ENCODE results near the gene CIART. TPM values are rescaled to one million over a fixed set of nuclear protein-coding genes. Genes with fewer than 3 reads are reported as not detected.
A peak's percentile ranks its signal among the peaks of the same experiment; 100 is the strongest.

CIART gene
- total and polyA plus RNA-seq, 2 of the 8 experiments (the other 6 are each of a cell fraction or from before 2014, with no cell fraction given): 9.6 to 33.3 TPM

DNA sequence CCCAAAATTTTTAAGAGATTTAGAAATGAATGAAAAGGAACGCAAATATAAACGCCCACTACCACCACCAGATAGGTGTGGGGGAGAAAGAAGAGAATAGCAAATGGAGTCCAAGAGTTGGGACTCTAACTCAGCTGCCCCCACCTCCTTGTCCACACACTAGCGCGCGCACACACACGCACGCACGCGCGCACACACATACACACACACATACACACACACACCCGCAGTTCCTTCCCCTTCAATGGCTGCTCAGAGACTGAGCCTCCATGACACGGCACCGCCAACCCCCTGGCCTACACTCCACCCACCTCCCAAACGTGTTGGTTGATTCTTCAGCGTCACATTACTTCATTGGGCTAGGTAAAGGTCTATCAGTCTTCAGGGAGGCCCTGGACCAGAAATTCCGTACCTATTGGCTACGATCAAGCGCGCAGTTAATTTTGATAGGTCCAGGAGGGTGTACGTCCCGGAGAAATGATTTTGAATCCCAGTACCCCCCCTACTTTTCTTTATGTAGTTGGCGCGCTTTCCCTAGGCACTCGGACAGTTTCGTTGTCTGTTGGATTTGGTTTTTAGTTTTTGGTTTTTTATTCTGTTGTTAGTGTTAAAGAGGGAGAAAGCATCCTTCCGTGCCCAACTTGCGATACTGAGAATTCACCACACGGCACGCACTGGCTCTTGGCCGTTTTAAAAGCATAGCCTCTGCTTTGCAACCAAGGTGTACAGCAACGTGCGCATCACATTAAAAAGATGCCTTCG lies 46.3 kb upstream of the CIART start, which contains the start of gene ANP32E (continued):
- TF ChIP-seq KDM5A (IDR thresholded peaks at IDR 0.05; ENCODE audit: low read length): no peak
- TF ChIP-seq GABPA (IDR thresholded peaks at IDR 0.05; ENCODE audit: borderline replicate concordance, insufficient read depth, low read length): no peak
- TF ChIP-seq, protein P1, sequence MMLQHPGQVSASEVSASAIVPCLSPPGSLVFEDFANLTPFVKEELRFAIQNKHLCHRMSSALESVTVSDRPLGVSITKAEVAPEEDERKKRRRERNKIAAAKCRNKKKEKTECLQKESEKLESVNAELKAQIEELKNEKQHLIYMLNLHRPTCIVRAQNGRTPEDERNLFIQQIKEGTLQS (IDR thresholded peaks at IDR 0.05; ENCODE audit: insufficient read depth, low read depth, low read length): no peak
- TF ChIP-seq KDM4A (IDR thresholded peaks at IDR 0.05; ENCODE audit: low read depth, low read length, severe bottlenecking): peak; percentile 13
- TF ChIP-seq, protein P2, sequence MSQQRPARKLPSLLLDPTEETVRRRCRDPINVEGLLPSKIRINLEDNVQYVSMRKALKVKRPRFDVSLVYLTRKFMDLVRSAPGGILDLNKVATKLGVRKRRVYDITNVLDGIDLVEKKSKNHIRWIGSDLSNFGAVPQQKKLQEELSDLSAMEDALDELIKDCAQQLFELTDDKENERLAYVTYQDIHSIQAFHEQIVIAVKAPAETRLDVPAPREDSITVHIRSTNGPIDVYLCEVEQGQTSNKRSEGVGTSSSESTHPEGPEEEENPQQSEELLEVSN (IDR thresholded peaks at IDR 0.05): peak; percentile 32; the same call in 1 of the 2 replicates
- TF ChIP-seq PHF8 (conservative IDR thresholded peaks at IDR 0.05; ENCODE audit: low read depth, low read length): peak; percentile 65
- no peak for TF ChIP-seq POU5F1 (IDR thresholded peaks at IDR 0.05; ENCODE audit: low read depth, low read length)
- TF ChIP-seq BRCA1 (IDR thresholded peaks at IDR 0.05; ENCODE audit: low read depth, low read length): no peak; the same call in 1 of the 2 replicates
- TF ChIP-seq CBX5 (IDR thresholded peaks at IDR 0.05; ENCODE audit: low read depth, low read length): no peak
- TF ChIP-seq JUN (IDR thresholded peaks at IDR 0.05; ENCODE audit: low read depth, low read length): no peak
- TF ChIP-seq EP300 (IDR thresholded peaks at IDR 0.05; ENCODE audit: borderline replicate concordance in 1 of 2, low read depth in 2 of 2, low read length in 2 of 2): no peak
- TF ChIP-seq JUND (IDR thresholded peaks at IDR 0.05; ENCODE audit: low read length): no peak
- no peak for TF ChIP-seq TCF12 (IDR thresholded peaks at IDR 0.05; ENCODE audit: low read depth, low read length)
- no peak for TF ChIP-seq CBX8 (IDR thresholded peaks at IDR 0.05; ENCODE audit: borderline replicate concordance, low read depth, low read length)
- 0 out of 2 replicates have a peak, but pooled peaks have one; percentile 73 for TF ChIP-seq SP4 (IDR thresholded peaks at IDR 0.05; ENCODE audit: low read length)
- TF ChIP-seq TBP (IDR thresholded peaks at IDR 0.05; ENCODE audit: low read depth, low read length): peak; percentile 98
- no peak for TF ChIP-seq CEBPB (IDR thresholded peaks at IDR 0.05; ENCODE audit: low read depth, low read length)
- TF ChIP-seq CTBP2 (IDR thresholded peaks at IDR 0.05; ENCODE audit: borderline replicate concordance, insufficient read depth, insufficient read length, low read length): no peak
- no peak for TF ChIP-seq SUZ12 (IDR thresholded peaks at IDR 0.05; ENCODE audit: low read length)
- no peak for TF ChIP-seq USF2 (IDR thresholded peaks at IDR 0.05; ENCODE audit: low read length)
- TF ChIP-seq EZH2 (IDR thresholded peaks at IDR 0.05; ENCODE audit: low read depth, low read length, severe bottlenecking): no peak
- TF ChIP-seq CREB1 (IDR thresholded peaks at IDR 0.05): peak; percentile 87
